Rectal smooth muscle tissue (tissue), 1 donor: Measurements from ENCODE around the gene STK32B.

ENCODE experiments used
- H3K27ac ChIP-seq: one replicate; pipeline ENCODE4 v1.7.0; 2013; ENCODE audit warnings: low read depth, low read length, inconsistent platforms
- H3K27me3 ChIP-seq: one replicate; pipeline ENCODE4 v1.7.0; 2013; ENCODE audit warnings: low read length; ENCODE audit not compliant: control insufficient read depth, insufficient read depth
- H3K36me3 ChIP-seq: one replicate; pipeline ENCODE4 v1.7.0; 2013; ENCODE audit warnings: low read length; ENCODE audit not compliant: control insufficient read depth, insufficient read depth
- H3K4me1 ChIP-seq: one replicate; pipeline ENCODE4 v1.7.0; 2013; ENCODE audit warnings: low read length; ENCODE audit not compliant: control insufficient read depth, insufficient read depth
- H3K4me3 ChIP-seq: one replicate; pipeline ENCODE4 v1.7.0; 2013; ENCODE audit warnings: low read length
- H3K9ac ChIP-seq: one replicate; pipeline ENCODE4 v1.7.0; 2013; ENCODE audit warnings: low read length

STK32B gene

DNA sequence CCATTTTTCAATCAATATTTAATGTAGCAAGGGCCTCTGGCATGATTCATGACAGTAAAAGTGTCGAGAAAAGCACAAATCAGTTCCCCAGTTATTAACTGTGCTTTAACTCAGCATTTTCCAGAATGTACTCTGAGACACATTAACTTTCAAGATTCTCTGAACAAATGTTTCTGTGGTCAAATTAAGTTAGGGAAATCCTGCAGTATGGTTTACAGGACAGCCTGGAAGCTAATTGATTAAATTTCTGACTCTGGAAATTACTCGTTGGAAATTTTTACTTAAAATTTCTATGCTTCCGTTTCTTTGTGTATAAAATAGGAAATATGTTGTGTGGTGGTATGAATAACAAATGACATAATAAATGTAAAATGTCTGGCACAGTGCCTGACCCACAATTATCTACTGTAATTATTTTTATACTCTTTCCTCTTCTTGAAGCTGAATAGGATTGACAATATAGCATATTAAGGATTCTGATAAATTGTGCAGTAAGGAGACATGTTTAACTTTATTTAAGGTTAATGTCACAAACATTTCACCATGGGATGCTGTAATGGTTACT, 33.7 kb downstream of the STK32B start:
- H3K36me3 ChIP-seq, result no peaks in the 10 kb centered on the region

DNA sequence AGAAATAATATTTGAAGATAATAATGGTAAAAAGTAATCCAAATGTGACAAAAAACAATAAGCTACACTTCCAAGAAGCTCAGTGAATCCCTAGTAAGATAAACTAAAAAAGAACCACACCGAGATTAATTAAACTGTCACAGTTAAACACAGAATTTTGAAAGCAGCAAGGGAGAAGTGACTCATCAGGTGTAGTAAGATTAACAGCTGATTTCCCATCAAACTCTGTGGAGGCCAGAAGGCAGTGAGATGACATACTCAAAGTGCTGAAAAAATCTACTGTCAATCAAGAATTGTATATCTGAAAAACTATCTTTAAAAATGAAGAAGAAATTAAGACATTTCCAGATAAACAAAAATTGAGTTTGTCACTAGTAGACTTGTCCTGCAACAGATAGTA, 35.3 kb downstream of the STK32B start:
- no peak overlapping the region for H3K9ac ChIP-seq
- H3K27me3 ChIP-seq, result no peaks in the 10 kb centered on the region
- H3K4me1 ChIP-seq, result no peaks in the 10 kb centered on the region
- no peak overlapping the region for H3K27ac ChIP-seq
- H3K4me3 ChIP-seq, result no peak overlapping the region
- H3K36me3 ChIP-seq, result no peaks in the 10 kb centered on the region

More for the DNA sequence above, 33.7 kb downstream of the STK32B start:
- H3K27me3 ChIP-seq, result no peaks in the 10 kb centered on the region
- H3K4me1 ChIP-seq, result no peaks in the 10 kb centered on the region
- H3K4me3 ChIP-seq, result no peak overlapping the region
- no peak overlapping the region for H3K9ac ChIP-seq
- H3K27ac ChIP-seq, result no peak overlapping the region

DNA sequence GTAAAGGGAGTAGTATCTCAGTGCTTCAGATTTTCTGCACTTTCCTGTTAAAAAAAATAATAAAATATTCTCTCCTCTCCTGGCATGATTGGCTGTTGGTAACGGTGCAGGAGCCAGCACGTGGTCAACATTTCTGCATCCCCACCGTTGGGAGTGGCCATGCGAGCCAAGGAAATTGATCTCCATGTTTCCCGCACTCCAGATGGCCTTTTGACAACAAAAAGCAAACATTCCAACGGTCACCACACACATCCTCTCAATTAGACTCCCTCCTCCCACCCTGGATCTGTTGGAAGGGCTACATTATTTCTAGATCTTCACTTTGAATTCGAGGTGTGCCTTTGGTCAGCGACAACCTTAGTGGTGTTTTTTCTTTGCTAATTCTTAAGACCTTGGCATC, 45.0 kb downstream of the STK32B start:
- no peak overlapping the region for H3K9ac ChIP-seq
- no peak overlapping the region for H3K27ac ChIP-seq

DNA sequence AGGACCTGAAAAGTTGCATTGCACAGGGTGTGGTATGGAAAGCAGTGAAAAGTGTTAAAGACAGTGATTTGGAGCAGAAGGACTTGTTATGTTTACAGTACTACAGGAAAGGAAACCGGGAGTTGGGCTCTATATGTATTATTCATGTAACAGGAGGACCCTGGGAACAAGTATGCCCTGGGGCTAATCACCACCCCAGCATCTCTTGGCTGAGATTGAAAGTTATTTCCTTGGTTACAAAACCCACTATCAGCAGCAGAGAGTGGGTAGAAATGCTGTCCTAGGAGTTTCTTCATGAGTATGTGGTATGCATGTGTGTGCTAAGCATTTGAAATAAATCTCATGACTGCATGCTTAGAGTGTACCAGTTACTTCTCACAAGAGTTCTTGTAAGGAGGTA, 46.9 kb downstream of the STK32B start:
- H3K36me3 ChIP-seq, result no peaks in the 10 kb centered on the region
- no peak overlapping the region for H3K27ac ChIP-seq
- H3K9ac ChIP-seq, result no peak overlapping the region
- no peak overlapping the region for H3K4me3 ChIP-seq
- H3K27me3 ChIP-seq, result no peaks in the 10 kb centered on the region
- H3K4me1 ChIP-seq, result no peaks in the 10 kb centered on the region

More for the DNA sequence above, 45.0 kb downstream of the STK32B start:
- no peaks in the 10 kb centered on the region for H3K27me3 ChIP-seq
- H3K36me3 ChIP-seq, result no peaks in the 10 kb centered on the region
- no peak overlapping the region for H3K4me3 ChIP-seq
- H3K4me1 ChIP-seq, result no peaks in the 10 kb centered on the region

DNA sequence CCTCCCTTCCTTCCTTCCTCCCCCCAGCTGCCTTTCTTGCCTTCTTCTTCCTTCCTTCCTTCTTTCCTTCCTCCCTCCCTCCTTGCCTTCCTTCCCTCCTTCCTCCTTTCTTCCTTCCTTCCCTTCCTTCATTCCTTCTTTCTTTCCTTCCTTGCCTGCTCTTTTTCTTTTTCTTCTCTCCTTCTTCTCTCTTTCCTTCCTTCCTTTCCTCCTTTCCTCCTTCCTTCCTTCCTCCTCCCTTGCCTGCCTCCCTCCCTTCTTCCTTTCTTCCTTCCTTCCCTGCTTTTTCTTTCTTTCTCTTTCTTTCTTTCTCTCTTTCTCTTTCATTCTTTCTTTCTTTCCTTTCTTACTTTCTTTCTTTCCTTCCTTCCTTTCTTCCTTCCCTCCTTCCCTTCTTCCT, 49.1 kb downstream of the STK32B start:
- H3K9ac ChIP-seq, result no peak overlapping the region

DNA sequence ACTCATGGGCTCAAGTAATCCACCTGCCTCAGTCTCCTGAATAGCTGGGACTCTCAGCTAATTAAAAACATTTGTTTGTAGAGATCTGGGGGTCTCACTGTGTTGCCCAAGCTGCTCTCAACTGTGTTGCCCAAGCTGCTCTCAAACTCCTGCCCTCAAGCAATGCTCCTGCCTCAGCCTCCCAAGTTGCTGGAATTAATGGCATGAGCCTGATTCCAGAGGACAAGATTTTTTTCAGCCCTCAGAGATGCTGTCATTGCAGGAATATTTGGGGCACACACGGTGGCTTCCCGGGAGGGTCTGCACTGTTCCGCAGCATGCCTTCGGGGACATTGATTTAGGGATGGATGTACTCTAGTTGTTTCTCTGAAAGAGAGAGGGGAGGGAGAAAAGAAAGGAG, 49.7 kb downstream of the STK32B start:
- Histone ChIP-seq H3K4me1 (no peaks in the 10 kb centered on the region), H3K36me3 (no peaks in the 10 kb centered on the region), H3K27ac (no peak overlapping the region), H3K9ac (no peak overlapping the region), H3K4me3 (no peak overlapping the region), H3K27me3 (no peaks in the 10 kb centered on the region)

More for the DNA sequence above, 49.1 kb downstream of the STK32B start:
- Histone ChIP-seq H3K4me3 (no peak overlapping the region), H3K4me1 (no peaks in the 10 kb centered on the region), H3K36me3 (no peaks in the 10 kb centered on the region), H3K27me3 (no peaks in the 10 kb centered on the region), H3K27ac (no peak overlapping the region)

DNA sequence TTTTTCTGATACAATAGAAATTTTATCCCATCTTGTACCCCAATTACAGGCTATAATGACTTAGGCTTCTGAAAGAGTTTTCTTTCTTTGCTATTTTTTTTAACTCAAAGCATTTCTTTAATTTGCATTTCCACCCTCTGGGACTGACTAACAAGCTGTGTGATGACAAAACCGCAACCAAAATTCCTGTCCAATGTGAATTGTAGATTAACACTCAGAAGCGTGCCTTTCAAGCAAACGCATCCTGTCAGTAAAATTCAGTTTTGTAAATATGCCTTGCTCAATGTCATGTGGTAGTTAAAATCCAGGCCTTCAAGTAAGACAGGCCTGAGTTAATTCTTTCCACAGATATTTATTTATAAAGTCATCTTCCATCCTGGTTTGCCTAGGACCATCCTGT, 50.3 kb downstream of the STK32B start:
- Histone ChIP-seq H3K9ac (no peak overlapping the region), H3K4me3 (no peak overlapping the region), H3K4me1 (no peaks in the 10 kb centered on the region), H3K27ac (no peak overlapping the region), H3K36me3 (no peaks in the 10 kb centered on the region), H3K27me3 (no peaks in the 10 kb centered on the region)

DNA sequence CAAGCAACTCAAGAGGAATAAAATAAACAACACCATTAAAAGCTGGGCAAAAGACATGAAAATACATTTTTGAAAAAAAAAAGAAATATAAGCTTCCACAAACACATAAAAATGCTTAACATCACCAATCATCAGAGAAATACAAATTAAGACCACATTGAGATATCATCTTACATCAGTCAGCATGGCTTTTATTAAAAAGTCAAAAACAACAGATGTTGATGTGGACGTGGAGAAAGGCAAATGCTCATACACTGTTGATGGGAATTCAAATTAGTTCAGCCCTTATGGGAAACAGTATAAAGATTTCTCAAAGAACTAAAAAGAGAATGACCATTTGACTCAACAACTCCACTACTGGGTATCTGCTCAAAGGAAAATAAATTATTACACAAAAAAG, 59.6 kb downstream of the STK32B start:
- Histone ChIP-seq H3K4me3 (no peak overlapping the region), H3K27me3 (no peaks in the 10 kb centered on the region), H3K36me3 (no peaks in the 10 kb centered on the region), H3K27ac (no peak overlapping the region), H3K4me1 (no peaks in the 10 kb centered on the region), H3K9ac (no peak overlapping the region)

DNA sequence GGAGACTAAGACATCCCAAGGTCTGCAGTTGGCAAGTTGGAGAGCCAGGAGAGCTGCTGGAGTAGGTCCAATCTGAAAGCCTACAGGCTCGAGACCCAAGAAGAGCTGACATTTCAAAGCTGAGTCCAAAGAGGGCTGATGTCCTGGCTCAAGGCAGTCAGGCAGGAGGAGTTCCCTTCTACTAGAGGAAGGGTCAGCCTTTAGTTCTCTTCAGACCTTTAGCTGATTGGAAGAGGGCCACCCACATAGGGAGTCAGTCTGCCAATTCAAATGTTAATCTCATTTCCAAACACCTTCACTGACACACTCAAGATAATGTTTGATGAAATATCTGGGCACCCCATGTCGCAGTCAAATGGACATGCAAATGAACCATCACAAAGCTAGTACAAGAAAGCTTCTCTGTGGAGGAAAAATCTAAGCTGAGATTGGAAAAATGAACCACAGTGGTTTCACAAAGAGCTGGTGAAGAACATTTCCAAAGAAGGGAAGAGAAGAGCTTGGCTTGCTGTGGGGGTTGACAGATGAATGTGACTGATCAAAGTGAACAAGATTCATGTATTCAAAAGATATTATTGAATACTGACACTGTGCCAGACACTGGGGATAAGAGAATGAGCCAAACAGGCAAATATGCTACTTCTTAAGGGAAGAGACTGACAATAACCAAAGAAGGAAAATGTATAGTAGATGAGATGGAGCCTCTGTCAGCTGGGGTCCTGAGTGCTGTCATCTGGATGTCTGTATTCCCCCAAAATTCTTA, 61.2 kb downstream of the STK32B start:
- H3K4me3 ChIP-seq, result no peak overlapping the region
- H3K36me3 ChIP-seq, result no peaks in the 10 kb centered on the region
- no peak overlapping the region for H3K27ac ChIP-seq
- no peaks in the 10 kb centered on the region for H3K27me3 ChIP-seq
- no peak overlapping the region for H3K9ac ChIP-seq
- H3K4me1 ChIP-seq, result no peaks in the 10 kb centered on the region

DNA sequence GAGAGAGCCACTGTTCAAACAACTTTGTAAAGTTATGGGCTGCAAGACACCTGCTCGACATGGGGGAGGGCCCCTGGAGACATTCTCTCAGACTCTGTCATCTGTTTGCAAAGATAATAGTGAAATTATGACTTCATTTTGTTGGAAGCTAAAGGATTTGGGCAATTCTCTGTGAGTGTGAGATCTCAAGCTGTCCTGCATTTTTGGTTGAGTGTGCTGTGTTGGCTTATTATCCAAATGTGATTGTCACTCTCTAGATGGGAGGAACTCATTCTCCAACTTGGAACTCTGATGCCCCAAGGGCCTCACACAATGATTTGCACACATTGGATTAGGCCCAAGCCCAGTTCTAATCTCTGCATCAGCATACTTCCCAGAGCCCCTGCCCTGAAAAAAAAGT, 63.7 kb downstream of the STK32B start:
- no peaks in the 10 kb centered on the region for H3K27me3 ChIP-seq
- no peaks in the 10 kb centered on the region for H3K36me3 ChIP-seq
- H3K9ac ChIP-seq, result no peak overlapping the region
- H3K4me1 ChIP-seq, result no peaks in the 10 kb centered on the region
- H3K27ac ChIP-seq, result no peak overlapping the region
- H3K4me3 ChIP-seq, result no peak overlapping the region

DNA sequence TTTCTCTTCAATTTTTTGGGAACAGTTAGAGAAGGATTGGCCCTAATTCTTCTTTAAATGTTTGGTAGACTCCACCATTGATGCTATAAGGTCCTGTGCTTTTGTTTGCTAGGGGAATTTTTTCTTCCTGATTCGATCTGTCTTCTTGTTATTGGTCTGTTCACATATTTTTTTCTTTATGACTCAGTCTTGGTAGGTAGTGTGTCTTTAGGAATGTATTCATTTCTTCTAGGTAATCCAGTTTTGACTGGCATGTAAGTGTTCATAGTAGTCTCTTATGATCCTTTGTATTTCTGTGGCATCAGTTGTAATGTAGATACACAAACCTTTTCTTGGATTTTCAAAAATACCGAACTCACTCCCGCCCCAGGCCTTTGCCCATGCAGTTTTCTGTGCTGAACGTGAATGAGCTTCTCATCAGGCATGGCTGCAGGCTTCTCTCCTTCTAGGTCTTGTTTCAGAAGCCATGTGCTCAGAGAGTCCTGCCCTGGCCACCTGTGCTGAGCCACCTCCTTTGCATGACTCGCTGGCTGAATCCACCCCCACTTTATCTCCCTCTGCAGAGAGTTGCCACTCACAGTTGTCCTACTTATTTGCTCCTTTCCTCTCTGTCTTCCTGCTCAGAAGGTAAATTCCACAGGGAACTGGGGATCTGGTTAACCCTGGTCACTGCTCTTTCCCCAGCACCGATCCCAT, 67.0 kb downstream of the STK32B start:
- H3K27ac ChIP-seq, result no peak overlapping the region
- no peak overlapping the region for H3K4me3 ChIP-seq

DNA sequence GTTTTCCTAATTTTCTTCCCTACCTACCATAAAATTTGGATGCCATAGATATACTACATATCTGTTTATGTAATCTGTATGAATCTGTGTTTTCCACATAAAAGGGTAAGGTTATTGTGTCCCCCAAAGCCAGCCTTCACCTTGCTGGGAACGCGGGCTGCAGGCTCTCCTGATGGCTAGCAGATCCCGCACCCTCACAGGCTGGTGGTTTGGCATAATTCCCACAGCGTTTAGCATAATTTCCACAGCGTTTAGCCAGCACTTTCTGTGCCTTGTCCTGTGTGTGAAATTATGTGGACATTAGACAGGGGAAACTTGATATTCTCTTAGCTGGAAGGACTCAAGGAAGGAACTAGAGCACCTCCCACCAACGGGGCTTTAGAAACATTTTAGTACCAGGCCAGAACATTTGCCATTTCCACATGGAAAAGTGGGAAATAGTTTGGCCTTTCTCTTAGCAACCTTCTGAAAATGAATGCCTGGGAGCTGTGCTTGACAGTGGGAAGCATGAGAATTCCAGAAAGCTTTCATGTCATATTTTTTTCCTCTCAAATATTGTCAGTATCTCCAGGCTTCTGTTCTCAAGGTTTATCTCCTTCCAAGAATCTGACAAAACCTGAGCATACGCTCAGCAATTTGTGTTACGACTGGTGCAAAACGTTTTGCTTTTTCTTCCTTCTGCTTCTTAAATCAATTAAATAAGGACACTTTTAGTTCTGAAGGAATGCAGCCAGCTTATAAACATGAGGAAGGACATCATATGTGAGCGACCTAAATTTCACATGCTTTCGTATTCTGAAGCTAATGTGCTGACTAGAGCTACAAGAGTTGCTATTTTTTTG, 67.9 kb downstream of the STK32B start:
- Histone ChIP-seq H3K4me3 (no peak overlapping the region), H3K27me3 (no peaks in the 10 kb centered on the region), H3K4me1 (no peaks in the 10 kb centered on the region), H3K36me3 (no peaks in the 10 kb centered on the region), H3K9ac (no peak overlapping the region), H3K27ac (no peak overlapping the region)

More for the DNA sequence above, 67.0 kb downstream of the STK32B start:
- no peaks in the 10 kb centered on the region for H3K4me1 ChIP-seq
- H3K36me3 ChIP-seq, result no peaks in the 10 kb centered on the region
- H3K27me3 ChIP-seq, result no peaks in the 10 kb centered on the region
- H3K9ac ChIP-seq, result no peak overlapping the region
